Smooth muscle cell (in vitro differentiated cells): ENCODE results near the gene OSTN. TPM values are rescaled to one million over a fixed set of nuclear protein-coding genes. Genes with fewer than 3 reads are reported as not detected.

Experiments used
- DNase-seq: peaks from one replicate; lab custom pipeline; 2025; ENCODE audit not compliant: unreplicated experiment; lab: John Stamatoyannopoulos, UW
- H2AFZ ChIP-seq: fragments of 200-600 bp; sonication (generic); 2 replicates; pipeline ENCODE4 v1.6.0; 2016; ENCODE audit warnings: antibody characterized with exemption, low read depth, mild to moderate bottlenecking
- H3F3A ChIP-seq: fragments of 200-600 bp; sonication (generic); 2 replicates; pipeline ENCODE4 v1.6.0; 2017; ENCODE audit warnings: antibody characterized with exemption, low read depth
- H3K27ac ChIP-seq: fragments of 200-600 bp; sonication (generic); 2 replicates; pipeline ENCODE4 v1.5.1; 2016; ENCODE audit warnings: low read depth, mild to moderate bottlenecking
- H3K27me3 ChIP-seq: fragments of 200-600 bp; sonication (generic); 2 replicates; pipeline ENCODE4 v1.6.1; 2016; ENCODE audit warnings: low read depth, mild to moderate bottlenecking
- H3K36me3 ChIP-seq: fragments of 200-600 bp; sonication (generic); 2 replicates; pipeline ENCODE4 v1.5.1; 2016; ENCODE audit warnings: low read depth
- H3K4me1 ChIP-seq: fragments of 200-600 bp; sonication (generic); 2 replicates; pipeline ENCODE4 v1.5.1; 2016; ENCODE audit warnings: low read depth
- H3K4me2 ChIP-seq: fragments of 200-600 bp; sonication (generic); 2 replicates; pipeline ENCODE4 v1.6.0; 2016; ENCODE audit warnings: mild to moderate bottlenecking
- H3K4me3 ChIP-seq: fragments of 200-600 bp; sonication (generic); 2 replicates; pipeline ENCODE4 v1.5.1; 2016; ENCODE audit warnings: mild to moderate bottlenecking
- H3K79me2 ChIP-seq: fragments of 200-600 bp; sonication (generic); 2 replicates; pipeline ENCODE4 v1.6.0; 2016; ENCODE audit warnings: low read depth, mild to moderate bottlenecking
- H3K9ac ChIP-seq: fragments of 200-600 bp; sonication (generic); 2 replicates; pipeline ENCODE4 v1.6.0; 2016; ENCODE audit warnings: low read depth
- H3K9me3 ChIP-seq: fragments of 200-600 bp; sonication (generic); replicated peaks from 2 replicates; pipeline ENCODE4 v1.5.1; 2016; ENCODE audit warnings: low read depth
- H4K20me1 ChIP-seq: fragments of 200-600 bp; sonication (generic); 2 replicates; pipeline ENCODE4 v1.6.0; 2016; ENCODE audit warnings: low read depth
- WGBS: methylation state at CpG from one replicate; pipeline ENCODE4 v1.1.7; 2016; ENCODE audit warnings: low lambda C conversion rate; 5-methylcytosine and 5-hydroxymethylcytosine counted together
- polyA plus RNA-seq: library from polyadenylated mRNA; unstranded; fragments of >200 nt; fragmentation: Nextera tagmentation; extraction: Ambion mirVana; gene quantifications from 2 replicates; pipeline ENCODE4 v1.2.1, GENCODE V29; 2016
- total RNA-seq: library from RNA; depleted of rRNA; stranded (reverse); fragments of >200 nt; gene quantifications from 2 replicates; pipeline ENCODE4 v1.2.3, GENCODE V29; 2014
- TF ChIP-seq, protein P1 (sequence below): fragments of 200-600 bp; sonication (generic); IDR thresholded peaks from 2 replicates; pipeline ENCODE4 v1.5.1; 2017; ENCODE audit warnings: borderline replicate concordance, mild to moderate bottlenecking, antibody characterized with exemption; ENCODE audit not compliant: insufficient read depth, poor library complexity, severe bottlenecking

OSTN gene
- total and polyA plus RNA-seq, 2 experiments from 2014 or later, result 0.40 to 1.3 TPM

DNA sequence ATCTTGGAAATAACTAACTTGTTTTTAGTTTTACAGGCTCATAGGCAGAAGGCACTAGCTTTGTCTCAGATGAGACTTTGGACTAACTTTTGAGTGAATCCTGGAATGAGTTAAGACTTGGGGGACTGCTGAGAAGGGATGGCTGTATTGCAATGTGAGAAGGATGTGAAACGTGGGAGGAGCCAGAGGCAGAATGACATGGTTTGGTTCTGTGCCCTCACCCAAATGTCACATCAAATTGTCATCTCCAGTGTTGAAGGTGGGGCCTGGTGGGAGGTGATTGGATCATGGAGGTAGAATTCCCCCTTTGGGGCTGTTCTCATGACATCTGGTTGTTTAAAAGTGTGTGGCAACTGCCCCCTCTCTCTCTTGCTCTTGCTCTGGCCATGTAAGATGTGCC is 101.4 kb downstream of the OSTN start:
- 76% methylated on average over 1 of the region's 1 CpG for WGBS
- DNase-seq, result no peak
- no peak overlapping the region for H3K27ac ChIP-seq
- no peak overlapping the region for H3K9ac ChIP-seq
- H3K79me2 ChIP-seq, result no peaks in the 10 kb centered on the region
- H3K4me1 ChIP-seq, result no peaks in the 10 kb centered on the region
- H3K4me3 ChIP-seq, result no peak overlapping the region
- H3F3A ChIP-seq, result no peaks in the 10 kb centered on the region
- H3K27me3 ChIP-seq, result no peaks in the 10 kb centered on the region
- H3K4me2 ChIP-seq, result no peak overlapping the region
- TF ChIP-seq, protein P1, sequence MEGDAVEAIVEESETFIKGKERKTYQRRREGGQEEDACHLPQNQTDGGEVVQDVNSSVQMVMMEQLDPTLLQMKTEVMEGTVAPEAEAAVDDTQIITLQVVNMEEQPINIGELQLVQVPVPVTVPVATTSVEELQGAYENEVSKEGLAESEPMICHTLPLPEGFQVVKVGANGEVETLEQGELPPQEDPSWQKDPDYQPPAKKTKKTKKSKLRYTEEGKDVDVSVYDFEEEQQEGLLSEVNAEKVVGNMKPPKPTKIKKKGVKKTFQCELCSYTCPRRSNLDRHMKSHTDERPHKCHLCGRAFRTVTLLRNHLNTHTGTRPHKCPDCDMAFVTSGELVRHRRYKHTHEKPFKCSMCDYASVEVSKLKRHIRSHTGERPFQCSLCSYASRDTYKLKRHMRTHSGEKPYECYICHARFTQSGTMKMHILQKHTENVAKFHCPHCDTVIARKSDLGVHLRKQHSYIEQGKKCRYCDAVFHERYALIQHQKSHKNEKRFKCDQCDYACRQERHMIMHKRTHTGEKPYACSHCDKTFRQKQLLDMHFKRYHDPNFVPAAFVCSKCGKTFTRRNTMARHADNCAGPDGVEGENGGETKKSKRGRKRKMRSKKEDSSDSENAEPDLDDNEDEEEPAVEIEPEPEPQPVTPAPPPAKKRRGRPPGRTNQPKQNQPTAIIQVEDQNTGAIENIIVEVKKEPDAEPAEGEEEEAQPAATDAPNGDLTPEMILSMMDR, result no peak
- H2AFZ ChIP-seq, result no peak overlapping the region
- no peaks in the 10 kb centered on the region for H3K9me3 ChIP-seq
- no peaks in the 10 kb centered on the region for H3K36me3 ChIP-seq
- H4K20me1 ChIP-seq, result no peaks in the 10 kb centered on the region

GRCh38 chr3:191301017-191301416 is 102.0 kb downstream of the OSTN start:
- H3K4me2 ChIP-seq, result no peak overlapping the region
- H2AFZ ChIP-seq, result no peak overlapping the region
- H3K27ac ChIP-seq, result no peak overlapping the region
- H3K36me3 ChIP-seq, result no peaks in the 10 kb centered on the region
- no peak overlapping the region for H3K4me3 ChIP-seq
- no peak overlapping the region for H3K9ac ChIP-seq
- DNase-seq, result no peak
- H3K27me3 ChIP-seq, result no peaks in the 10 kb centered on the region
- no peaks in the 10 kb centered on the region for H3K4me1 ChIP-seq
- 100% methylated on average over 1 of the region's 1 CpG for WGBS
- H4K20me1 ChIP-seq, result no peaks in the 10 kb centered on the region
- TF ChIP-seq, protein P1, result no peak
- no peaks in the 10 kb centered on the region for H3K9me3 ChIP-seq
- no peaks in the 10 kb centered on the region for H3K79me2 ChIP-seq
- H3F3A ChIP-seq, result no peaks in the 10 kb centered on the region

DNA sequence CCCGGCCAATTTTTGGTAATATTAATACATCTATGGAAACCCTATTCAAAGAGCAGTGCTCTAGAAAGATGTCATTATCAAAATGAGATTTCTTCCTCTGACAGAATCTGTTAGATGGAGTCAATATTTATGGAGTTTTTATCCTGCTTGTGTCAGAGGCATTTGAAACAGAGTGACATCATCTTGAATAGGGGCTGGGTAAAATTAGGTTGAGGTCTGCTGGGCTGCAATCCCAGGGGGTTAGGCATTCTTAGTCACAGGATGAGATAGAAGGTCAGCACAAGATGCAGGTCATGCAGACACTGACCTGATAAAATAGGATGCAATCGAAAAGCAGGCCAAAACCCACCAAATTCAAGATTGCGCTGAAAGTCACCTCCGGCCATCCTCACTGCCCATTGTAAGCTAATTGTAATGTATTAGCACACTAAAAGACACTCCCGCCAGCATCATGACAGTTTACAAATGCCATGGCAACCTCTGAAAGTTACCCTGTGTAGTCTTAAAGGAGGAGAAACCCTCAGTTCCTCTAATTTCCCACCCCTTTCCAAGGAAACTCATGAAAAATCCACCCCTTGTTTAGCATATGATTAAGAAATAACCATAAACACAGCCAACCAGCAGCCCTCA is 102.9 kb downstream of the OSTN start:
- no peaks in the 10 kb centered on the region for H3K79me2 ChIP-seq
- H3F3A ChIP-seq, result no peaks in the 10 kb centered on the region
- H3K9me3 ChIP-seq, result no peaks in the 10 kb centered on the region
- H3K4me3 ChIP-seq, result no peak overlapping the region
- no peak overlapping the region for H3K4me2 ChIP-seq
- TF ChIP-seq, protein P1, result no peak
- WGBS, result 92% methylated on average over 5 of the region's 5 CpGs
- H3K36me3 ChIP-seq, result no peaks in the 10 kb centered on the region
- H2AFZ ChIP-seq, result no peak overlapping the region
- H4K20me1 ChIP-seq, result no peaks in the 10 kb centered on the region
- H3K27me3 ChIP-seq, result no peaks in the 10 kb centered on the region
- no peak overlapping the region for H3K27ac ChIP-seq
- no peak overlapping the region for H3K9ac ChIP-seq
- no peaks in the 10 kb centered on the region for H3K4me1 ChIP-seq
- no peak for DNase-seq

DNA sequence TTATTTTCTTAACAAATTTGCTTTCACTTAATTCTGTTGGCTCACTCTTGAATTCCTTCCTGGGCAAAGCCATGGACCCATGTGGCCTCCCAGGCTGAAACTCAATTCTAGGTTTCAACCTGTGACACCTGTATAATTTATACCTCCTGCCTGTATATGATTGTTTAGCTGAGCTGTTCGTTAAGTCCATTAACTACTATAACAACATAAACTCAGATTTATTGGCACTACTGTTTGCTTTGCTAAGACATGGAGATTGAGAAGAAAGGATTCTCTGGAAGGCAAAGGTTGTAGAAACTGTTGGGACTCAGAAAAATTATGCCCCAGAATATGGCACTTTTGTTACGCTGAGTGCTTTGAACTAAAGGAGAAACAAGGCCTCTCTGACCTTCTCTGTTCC is 103.4 kb downstream of the OSTN start:
- no peak for DNase-seq
- H3F3A ChIP-seq, result no peaks in the 10 kb centered on the region
- no peaks in the 10 kb centered on the region for H4K20me1 ChIP-seq
- H3K4me2 ChIP-seq, result no peak overlapping the region
- no peak overlapping the region for H3K27ac ChIP-seq
- no peak overlapping the region for H3K9ac ChIP-seq
- 98% methylated on average over 2 of the region's 2 CpGs for WGBS
- no peaks in the 10 kb centered on the region for H3K79me2 ChIP-seq
- no peaks in the 10 kb centered on the region for H3K27me3 ChIP-seq
- H3K9me3 ChIP-seq, result no peaks in the 10 kb centered on the region
- no peak overlapping the region for H3K4me3 ChIP-seq
- TF ChIP-seq, protein P1, result no peak
- H3K4me1 ChIP-seq, result no peaks in the 10 kb centered on the region
- no peaks in the 10 kb centered on the region for H3K36me3 ChIP-seq
- H2AFZ ChIP-seq, result no peak overlapping the region
